ENCODE measurements around the gene CFAP46. TPM values are rescaled to one million over a fixed set of nuclear protein-coding genes. Genes with fewer than 3 reads are reported as not detected.

CFAP46 gene
- total and polyA plus RNA-seq, 2 donors (not counting 1 experiment from before 2014, with no cell fraction given) = 0.07 TPM; not detected in 1

GRCh38 chr10:132884691-132885271 lies 57.6 kb downstream of the CFAP46 start:
- no peaks in the 10 kb centered on the region for H4K20me1 ChIP-seq (ENCODE audit: control insufficient read depth, insufficient read depth, low read length, poor library complexity, severe bottlenecking)
- no peak overlapping the region for H3K27ac ChIP-seq (ENCODE audit: low read length in 2 of 2)
- no peak overlapping the region for H3K9ac ChIP-seq (ENCODE audit: low read length)
- H3K4me1 ChIP-seq (ENCODE audit: control insufficient read depth in 2 of 2, insufficient read depth in 2 of 2, low read length in 2 of 2) = no peaks in the 10 kb centered on the region
- Mint-ChIP-seq H3K27ac (no peak overlapping the region), H3K4me3 (no peak overlapping the region), H3K27me3 (no peaks in the 10 kb centered on the region), H3K4me1 (no peaks in the 10 kb centered on the region), H3K9me3 (ENCODE audit: insufficient read depth) (no peaks in the 10 kb centered on the region)
- ChIA-PET CTCF (no interaction called here), POLR2A (no interaction called here)
- DNase-seq (no peak), ATAC-seq (ENCODE audit: low read depth) (no peak)
- WGBS (ENCODE audit: insufficient coverage) = 92% methylated on average over 28 of the region's 28 CpGs
- TF ChIP-seq EZH2 (IDR thresholded peaks at IDR 0.05; ENCODE audit: borderline replicate concordance, insufficient read depth, low read depth, low read length, poor library complexity, severe bottlenecking) (no peak), CTCF (IDR thresholded peaks at IDR 0.05) (no peak)
- no peaks in the 10 kb centered on the region for H3K36me3 ChIP-seq (replicated peaks in 1 of 2; ENCODE audit: control extremely low read depth in 1 of 2, control insufficient read depth in 1 of 2, extremely low read depth in 1 of 2, insufficient read depth in 2 of 2, low read length in 1 of 2)
- H3K9me3 ChIP-seq (ENCODE audit: control extremely low read depth in 1 of 3, control insufficient read depth in 2 of 3, insufficient read depth in 1 of 3, low read length in 2 of 3) = peaks cover 0 to 18% (median 0%) of the 10 kb centered on the region in 3 donors
- intact Hi-C loops (cut with micrococcal nuclease) = no loop called here
- H3K79me2 ChIP-seq (ENCODE audit: control insufficient read depth, insufficient read depth, low read length) = no peaks in the 10 kb centered on the region
- no peak overlapping the region for H2AFZ ChIP-seq (ENCODE audit: insufficient read depth, low read depth, low read length, poor library complexity, severe bottlenecking)
- no peak overlapping the region for H3K4me3 ChIP-seq (ENCODE audit: control extremely low read depth in 1 of 5, extremely low read depth in 1 of 5, insufficient read depth in 1 of 5, low read depth in 2 of 5, low read length in 4 of 5)
- no peaks in the 10 kb centered on the region for H3K27me3 ChIP-seq (replicated peaks in 1 of 4; ENCODE audit: control extremely low read depth in 1 of 4, control insufficient read depth in 3 of 4, insufficient read depth in 4 of 4, low read length in 3 of 4)
- H3K4me2 ChIP-seq (replicated peaks; ENCODE audit: low read depth, low read length, poor library complexity, severe bottlenecking) = no peak overlapping the region

GRCh38 chr10:132884041-132884440 lies 58.3 kb downstream of the CFAP46 start:
- H3K4me3 Mint-ChIP-seq = no peak overlapping the region
- no peak for TF ChIP-seq CTCF (IDR thresholded peaks at IDR 0.05)
- no peak for TF ChIP-seq EZH2 (IDR thresholded peaks at IDR 0.05; ENCODE audit: borderline replicate concordance, insufficient read depth, low read depth, low read length, poor library complexity, severe bottlenecking)
- Histone ChIP-seq H3K4me3 (ENCODE audit: control extremely low read depth in 1 of 5, extremely low read depth in 1 of 5, insufficient read depth in 1 of 5, low read depth in 2 of 5, low read length in 4 of 5) (no peak overlapping the region), H3K9me3 (ENCODE audit: control extremely low read depth in 1 of 3, control insufficient read depth in 2 of 3, insufficient read depth in 1 of 3, low read length in 2 of 3) (peaks cover 0 to 18% (median 0%) of the 10 kb centered on the region in 3 donors), H2AFZ (ENCODE audit: insufficient read depth, low read depth, low read length, poor library complexity, severe bottlenecking) (no peak overlapping the region), H3K4me1 (ENCODE audit: control insufficient read depth in 2 of 2, insufficient read depth in 2 of 2, low read length in 2 of 2) (no peaks in the 10 kb centered on the region), H3K27ac (ENCODE audit: low read length in 2 of 2) (no peak overlapping the region), H3K79me2 (ENCODE audit: control insufficient read depth, insufficient read depth, low read length) (no peaks in the 10 kb centered on the region), H4K20me1 (ENCODE audit: control insufficient read depth, insufficient read depth, low read length, poor library complexity, severe bottlenecking) (no peaks in the 10 kb centered on the region), H3K27me3 (replicated peaks in 1 of 4; ENCODE audit: control extremely low read depth in 1 of 4, control insufficient read depth in 3 of 4, insufficient read depth in 4 of 4, low read length in 3 of 4) (no peaks in the 10 kb centered on the region), H3K9ac (ENCODE audit: low read length) (no peak overlapping the region), H3K4me2 (replicated peaks; ENCODE audit: low read depth, low read length, poor library complexity, severe bottlenecking) (no peak overlapping the region), H3K36me3 (replicated peaks in 1 of 2; ENCODE audit: control extremely low read depth in 1 of 2, control insufficient read depth in 1 of 2, extremely low read depth in 1 of 2, insufficient read depth in 2 of 2, low read length in 1 of 2) (no peaks in the 10 kb centered on the region)
- intact Hi-C loops (cut with micrococcal nuclease) = no loop called here
- DNase-seq (no peak), ATAC-seq (ENCODE audit: low read depth) (no peak)
- ChIA-PET POLR2A (no interaction called here), CTCF (no interaction called here)
- H3K27me3 Mint-ChIP-seq = peaks cover 2% of the 10 kb centered on the region
- no peak overlapping the region for H3K27ac Mint-ChIP-seq
- WGBS (ENCODE audit: insufficient coverage) = 75% methylated on average over 18 of the region's 18 CpGs
- H3K4me1 Mint-ChIP-seq = no peaks in the 10 kb centered on the region
- no peaks in the 10 kb centered on the region for H3K9me3 Mint-ChIP-seq (ENCODE audit: insufficient read depth)
